HCT116 (cell line): ENCODE measurements around the gene DRGX. TPM values are rescaled to one million over a fixed set of nuclear protein-coding genes. Genes with fewer than 3 reads are reported as not detected.

Experiments
- ATAC-seq: fragments of 200-7000 bp; cut with Tn5 transposase; 2 replicates; pipeline ENCODE4 v1.9.1; 2020; ENCODE audit warnings: mild to moderate bottlenecking, moderate library complexity
- BruUV-seq: library from RNA; stranded (reverse); fragments of 400-500 nt; replicated peaks from 2 replicates; lab custom pipeline; 2021; lab: Mats Ljungman, UMichigan
- CTCF ChIA-PET: fragments of 300-600 bp; sonication (Branson Sonifier 250); formaldehyde crosslinking; loops from one replicate; lab custom pipeline; 2021; ENCODE audit warnings: antibody characterized with exemption; lab: Charles Lee
- POLR2A ChIA-PET: fragments of 300-600, 350-600 bp; sonication (Branson Sonifier 250); formaldehyde crosslinking; loops from one replicate; lab custom pipeline; 2021; ENCODE audit warnings: antibody characterized with exemption; lab: Charles Lee
- RAD21 ChIA-PET, 2 experiments: fragments of 300-600 bp; sonication (Branson Sonifier 250); formaldehyde crosslinking; loops; one replicate each; lab custom pipeline; 2023; ENCODE audit warnings: low total read pairs in 2 of 2; ENCODE audit not compliant: uncharacterized antibody in 2 of 2, unreplicated experiment in 2 of 2, low non-redundant PET in 1 of 2; lab: Charles Lee
- DNase-seq: peaks from one replicate; pipeline ENCODE4 v3.0.0-alpha.2; 2010; ENCODE audit warnings: low read depth, low spot score
- H2AFZ ChIP-seq: fragments of 200-600 bp; shearing (Covaris generic), sonication (generic); 2 replicates; pipeline ENCODE4 v1.6.1; 2017; ENCODE audit warnings: low read depth, mixed run types, mixed read lengths, antibody characterized with exemption, low read length; ENCODE audit not compliant: poor library complexity, severe bottlenecking
- H3K27ac ChIP-seq: 2 replicates; pipeline ENCODE4 v1.5.1; 2012; ENCODE audit warnings: low read depth, low read length
- H3K27me3 ChIP-seq: fragments of 200-600 bp; sonication (generic); 2 replicates; pipeline ENCODE4 v1.6.1; 2016; ENCODE audit warnings: mixed run types, low read length, mixed read lengths; ENCODE audit not compliant: insufficient read depth
- H3K36me3 ChIP-seq, 2 experiments: fragments of 200-500 bp in 1 of 2; fragments of 200-600 bp in 1 of 2; sonication (Bioruptor generic) in 1 of 2; sonication (generic) in 1 of 2; 2 replicates each; pipeline versions ENCODE4 v1.5.1 to v1.6.1; 2014 to 2016; ENCODE audit warnings: low read length in 2 of 2, inconsistent platforms in 1 of 2, mixed read lengths in 1 of 2, mixed run types in 1 of 2; ENCODE audit not compliant: insufficient read depth in 2 of 2, control insufficient read depth in 1 of 2
- H3K4me1 ChIP-seq, 2 experiments: fragments of 200-600 bp in 1 of 2; sonication (generic) in 1 of 2; 2 replicates each; pipeline versions ENCODE4 v1.5.1 to v1.6.1; 2012 to 2017; ENCODE audit warnings: low read length in 2 of 2, inconsistent platforms in 1 of 2, mild to moderate bottlenecking in 1 of 2, mixed read lengths in 1 of 2, mixed run types in 1 of 2, moderate library complexity in 1 of 2; ENCODE audit not compliant: insufficient read depth in 2 of 2, control insufficient read depth in 1 of 2
- H3K4me2 ChIP-seq: fragments of 200-600 bp; sonication (generic); 2 replicates; pipeline ENCODE4 v1.6.1; 2017; ENCODE audit warnings: mixed run types, low read length, mixed read lengths
- H3K4me3 ChIP-seq, 2 experiments: fragments of 200-600 bp in 1 of 2; sonication (generic) in 1 of 2; replicated peaks in 1 of 2; 2 replicates each; pipeline ENCODE4 v1.5.1; 2011 to 2016; ENCODE audit warnings: low read length in 2 of 2, control low read depth in 1 of 2, low read depth in 1 of 2, mild to moderate bottlenecking in 1 of 2, mixed read lengths in 1 of 2, mixed run types in 1 of 2
- H3K79me2 ChIP-seq: fragments of 200-600 bp; sonication (generic); 2 replicates; pipeline ENCODE4 v1.6.1; 2017; ENCODE audit warnings: mild to moderate bottlenecking, mixed run types, low read length, moderate library complexity, mixed read lengths; ENCODE audit not compliant: insufficient read depth
- H3K9ac ChIP-seq: fragments of 200-600 bp; sonication (generic); 2 replicates; pipeline ENCODE4 v1.6.1; 2016; ENCODE audit warnings: low read length, mixed read lengths
- H3K9me2 ChIP-seq: fragments of 200-600 bp; sonication (generic), shearing (Covaris generic); 2 replicates; pipeline ENCODE4 v1.6.1; 2017; ENCODE audit warnings: mixed run types, mild to moderate bottlenecking, moderate library complexity; ENCODE audit not compliant: insufficient read depth
- H3K9me3 ChIP-seq, 2 experiments: fragments of 200-500 bp in 1 of 2; fragments of 200-600 bp in 1 of 2; sonication (Bioruptor generic) in 1 of 2; sonication (generic) in 1 of 2; 2 replicates each; pipeline ENCODE4 v1.6.1; 2014 to 2017; ENCODE audit warnings: low read length in 2 of 2, mixed read lengths in 2 of 2, inconsistent platforms in 1 of 2, low read depth in 1 of 2, mild to moderate bottlenecking in 1 of 2, mixed run types in 1 of 2, moderate library complexity in 1 of 2; ENCODE audit not compliant: control insufficient read depth in 1 of 2, insufficient read depth in 1 of 2
- H4K20me1 ChIP-seq: fragments of 200-600 bp; sonication (generic), shearing (Covaris generic); 2 replicates; pipeline ENCODE4 v1.6.1; 2017; ENCODE audit warnings: mixed run types, mild to moderate bottlenecking, moderate library complexity; ENCODE audit not compliant: insufficient read depth
- CBX3 ChIP-seq: IDR thresholded peaks from 2 replicates; pipeline ENCODE4 v1.6.1; 2012; ENCODE audit warnings: low read depth
- CEBPB ChIP-seq: IDR thresholded peaks from 2 replicates; pipeline ENCODE4 v1.6.1; 2012; ENCODE audit warnings: low read depth
- EGR1 ChIP-seq: IDR thresholded peaks from 2 replicates; pipeline ENCODE4 v1.6.1; 2012; ENCODE audit warnings: low read depth
- ELF1 ChIP-seq: IDR thresholded peaks from 2 replicates; pipeline ENCODE4 v1.6.1; 2012; ENCODE audit warnings: low read depth, borderline replicate concordance
- EZH2 ChIP-seq: fragments of 200-600 bp; sonication (generic); IDR thresholded peaks from 2 replicates; pipeline ENCODE4 v1.6.1; 2017; ENCODE audit warnings: antibody characterized with exemption, mixed run types
- EZH2phosphoT487 ChIP-seq: fragments of 200-600 bp; IDR thresholded peaks from 2 replicates; pipeline ENCODE4 v1.6.1; 2018; ENCODE audit warnings: antibody characterized with exemption, borderline replicate concordance
- FOSL1 ChIP-seq: IDR thresholded peaks from 2 replicates; pipeline ENCODE4 v1.6.1; 2012; ENCODE audit warnings: low read depth
- JUND ChIP-seq: IDR thresholded peaks from 2 replicates; pipeline ENCODE4 v1.6.1; 2012
- POLR2A ChIP-seq: IDR thresholded peaks from 2 replicates; pipeline ENCODE4 v1.7.0; 2011; ENCODE audit warnings: borderline replicate concordance; ENCODE audit not compliant: insufficient read depth, insufficient read length; ENCODE audit errors: extremely low read depth
- POLR2AphosphoS5 ChIP-seq: IDR thresholded peaks from 2 replicates; pipeline ENCODE4 v1.6.1; 2011; ENCODE audit warnings: mild to moderate bottlenecking, low read depth, low read length, moderate library complexity
- RAD21 ChIP-seq: IDR thresholded peaks from 2 replicates; pipeline ENCODE4 v1.6.1; 2012; ENCODE audit warnings: low read depth, mild to moderate bottlenecking
- SP1 ChIP-seq: IDR thresholded peaks from 2 replicates; pipeline ENCODE4 v1.6.1; 2012; ENCODE audit warnings: low read depth
- TCF7L2 ChIP-seq: IDR thresholded peaks from 2 replicates; pipeline ENCODE4 v1.7.0; 2011; ENCODE audit warnings: borderline replicate concordance, inconsistent platforms; ENCODE audit not compliant: insufficient read depth, insufficient read length; ENCODE audit errors: extremely low read depth
- YY1 ChIP-seq: IDR thresholded peaks from 2 replicates; pipeline ENCODE4 v1.6.1; 2011; ENCODE audit warnings: low read length, low read depth, moderate library complexity, mild to moderate bottlenecking; ENCODE audit not compliant: insufficient replicate concordance; ENCODE audit errors: extremely low read depth
- ZFX ChIP-seq: fragments of 450-650 bp; IDR thresholded peaks from 2 replicates; pipeline ENCODE4 v1.6.1; 2017
- ZNF274 ChIP-seq: fragments of 200-500 bp; sonication (Bioruptor generic); IDR thresholded peaks from 2 replicates; pipeline ENCODE4 v1.6.1; 2014; ENCODE audit warnings: mild to moderate bottlenecking, low read depth, low read length, inconsistent platforms
- intact Hi-C: fragments of 100-400 bp; cut with micrococcal nuclease; formaldehyde crosslinking; loops from 2 replicates; pipeline ENCODE4 v1.10.0; 2022
- total RNA-seq: library from RNA; stranded (reverse); gene quantifications from one replicate; pipeline ENCODE4 v1.2.1, GENCODE V29; 2021; ENCODE audit not compliant: unreplicated experiment
- TF ChIP-seq, protein P1 (sequence below): IDR thresholded peaks from 2 replicates; pipeline ENCODE4 v1.6.1; 2012
- TF ChIP-seq, protein P2 (sequence below), 3 experiments: fragments of 200-600 bp in 1 of 3; sonication (generic) in 1 of 3; IDR thresholded peaks in 2 of 3; conservative IDR thresholded peaks in 1 of 3; 2 replicates each; pipeline ENCODE4 v1.5.1; 2012 to 2017; ENCODE audit warnings: low read depth in 2 of 3, low read length in 2 of 3, antibody characterized with exemption in 1 of 3, borderline replicate concordance in 1 of 3, control low read depth in 1 of 3, mild to moderate bottlenecking in 1 of 3, mixed read lengths in 1 of 3, mixed run types in 1 of 3, moderate library complexity in 1 of 3; ENCODE audit not compliant: insufficient read depth in 1 of 3
- TF ChIP-seq, protein P3 (sequence below): IDR thresholded peaks from 2 replicates; pipeline ENCODE4 v1.6.1; 2012; ENCODE audit warnings: low read depth
- TF ChIP-seq, protein P4 (sequence below): IDR thresholded peaks from 2 replicates; pipeline ENCODE4 v1.6.1; 2012

Gene DRGX
- total RNA-seq, 1 experiment from 2014 or later: not detected

DNA sequence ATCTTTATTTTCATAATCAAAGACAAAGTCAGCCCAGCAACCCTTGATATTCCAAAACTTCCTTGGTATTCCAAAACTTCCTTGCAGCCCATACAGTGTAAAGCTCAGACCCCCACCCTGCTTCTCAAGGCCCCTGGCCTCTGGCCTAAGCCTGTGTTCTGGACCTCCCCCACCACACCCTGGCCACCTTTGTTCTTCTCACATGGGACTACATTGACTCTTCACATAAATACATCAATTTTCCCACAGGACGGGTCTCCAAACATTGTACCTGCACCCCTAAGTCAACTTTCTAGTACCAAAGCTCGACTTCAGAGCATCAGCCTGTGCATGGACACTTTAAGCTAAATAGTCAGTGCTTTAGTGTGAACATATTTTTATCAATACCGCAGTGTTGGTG, 40.7 kb downstream of the DRGX start (continued):
- TF ChIP-seq ELF1: no peak
- no peak for TF ChIP-seq POLR2AphosphoS5

DNA sequence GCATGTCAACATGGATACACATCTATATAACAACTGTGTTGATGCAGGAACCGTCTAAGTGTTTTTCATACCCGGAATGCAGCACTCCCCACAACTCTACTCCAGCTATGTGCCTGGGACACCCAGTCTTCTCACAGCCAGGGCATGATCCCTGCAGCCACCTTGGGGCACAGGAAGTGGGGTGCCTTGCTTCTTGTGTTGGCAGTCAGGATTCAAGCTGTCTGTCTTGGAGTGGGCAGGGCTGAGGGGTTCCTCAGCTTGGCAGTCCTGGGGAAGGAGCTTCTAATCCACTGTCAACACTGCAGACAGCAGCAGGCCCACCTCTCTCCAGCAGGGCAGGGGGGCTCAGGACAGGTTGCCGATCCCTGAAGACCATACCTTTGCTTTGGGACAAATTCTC, 41.3 kb downstream of the DRGX start:
- CTCF ChIA-PET: interaction anchor here (1.2 kb wide), 1 partner anchor 53 kb away, joined by 3 read pairs; no protein-coding TSS in a partner anchor
- no peaks in the 10 kb centered on the region; the same call in 1 of the 2 replicates for H3K27me3 ChIP-seq
- no peak for DNase-seq
- H3K79me2 ChIP-seq: no peaks in the 10 kb centered on the region
- no peak overlapping the region for H3K4me2 ChIP-seq
- no peak overlapping the region for H2AFZ ChIP-seq
- H3K9ac ChIP-seq: no peak overlapping the region
- H3K4me1 ChIP-seq: no peaks in the 10 kb centered on the region
- BruUV-seq: no TSS peak
- H4K20me1 ChIP-seq: no peaks in the 10 kb centered on the region
- no peaks in the 10 kb centered on the region for H3K9me2 ChIP-seq
- H3K9me3 ChIP-seq: no peaks in the 10 kb centered on the region; a peak in 1 of 4 replicates
- no peaks in the 10 kb centered on the region for H3K36me3 ChIP-seq
- ATAC-seq: no peak
- RAD21 ChIA-PET: no interaction called here
- POLR2A ChIA-PET: no interaction called here
- no peak overlapping the region for H3K4me3 ChIP-seq
- H3K27ac ChIP-seq: no peak overlapping the region
- intact Hi-C loops: no loop called here
- TF ChIP-seq, protein P1, sequence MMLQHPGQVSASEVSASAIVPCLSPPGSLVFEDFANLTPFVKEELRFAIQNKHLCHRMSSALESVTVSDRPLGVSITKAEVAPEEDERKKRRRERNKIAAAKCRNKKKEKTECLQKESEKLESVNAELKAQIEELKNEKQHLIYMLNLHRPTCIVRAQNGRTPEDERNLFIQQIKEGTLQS: no peak
- no peak for TF ChIP-seq JUND
- no peak for TF ChIP-seq SP1
- TF ChIP-seq, protein P2, sequence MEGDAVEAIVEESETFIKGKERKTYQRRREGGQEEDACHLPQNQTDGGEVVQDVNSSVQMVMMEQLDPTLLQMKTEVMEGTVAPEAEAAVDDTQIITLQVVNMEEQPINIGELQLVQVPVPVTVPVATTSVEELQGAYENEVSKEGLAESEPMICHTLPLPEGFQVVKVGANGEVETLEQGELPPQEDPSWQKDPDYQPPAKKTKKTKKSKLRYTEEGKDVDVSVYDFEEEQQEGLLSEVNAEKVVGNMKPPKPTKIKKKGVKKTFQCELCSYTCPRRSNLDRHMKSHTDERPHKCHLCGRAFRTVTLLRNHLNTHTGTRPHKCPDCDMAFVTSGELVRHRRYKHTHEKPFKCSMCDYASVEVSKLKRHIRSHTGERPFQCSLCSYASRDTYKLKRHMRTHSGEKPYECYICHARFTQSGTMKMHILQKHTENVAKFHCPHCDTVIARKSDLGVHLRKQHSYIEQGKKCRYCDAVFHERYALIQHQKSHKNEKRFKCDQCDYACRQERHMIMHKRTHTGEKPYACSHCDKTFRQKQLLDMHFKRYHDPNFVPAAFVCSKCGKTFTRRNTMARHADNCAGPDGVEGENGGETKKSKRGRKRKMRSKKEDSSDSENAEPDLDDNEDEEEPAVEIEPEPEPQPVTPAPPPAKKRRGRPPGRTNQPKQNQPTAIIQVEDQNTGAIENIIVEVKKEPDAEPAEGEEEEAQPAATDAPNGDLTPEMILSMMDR (IDR thresholded peaks at IDR 0.05 in 2 of 3, conservative IDR thresholded peaks at IDR 0.05 in 1 of 3; ENCODE audit: borderline replicate concordance in 1 of 3, insufficient read depth in 1 of 3, low read depth in 2 of 3, low read length in 2 of 3): no peak
- TF ChIP-seq ZNF274: no peak
- no peak for TF ChIP-seq POLR2A
- TF ChIP-seq FOSL1: no peak
- TF ChIP-seq, protein P3, sequence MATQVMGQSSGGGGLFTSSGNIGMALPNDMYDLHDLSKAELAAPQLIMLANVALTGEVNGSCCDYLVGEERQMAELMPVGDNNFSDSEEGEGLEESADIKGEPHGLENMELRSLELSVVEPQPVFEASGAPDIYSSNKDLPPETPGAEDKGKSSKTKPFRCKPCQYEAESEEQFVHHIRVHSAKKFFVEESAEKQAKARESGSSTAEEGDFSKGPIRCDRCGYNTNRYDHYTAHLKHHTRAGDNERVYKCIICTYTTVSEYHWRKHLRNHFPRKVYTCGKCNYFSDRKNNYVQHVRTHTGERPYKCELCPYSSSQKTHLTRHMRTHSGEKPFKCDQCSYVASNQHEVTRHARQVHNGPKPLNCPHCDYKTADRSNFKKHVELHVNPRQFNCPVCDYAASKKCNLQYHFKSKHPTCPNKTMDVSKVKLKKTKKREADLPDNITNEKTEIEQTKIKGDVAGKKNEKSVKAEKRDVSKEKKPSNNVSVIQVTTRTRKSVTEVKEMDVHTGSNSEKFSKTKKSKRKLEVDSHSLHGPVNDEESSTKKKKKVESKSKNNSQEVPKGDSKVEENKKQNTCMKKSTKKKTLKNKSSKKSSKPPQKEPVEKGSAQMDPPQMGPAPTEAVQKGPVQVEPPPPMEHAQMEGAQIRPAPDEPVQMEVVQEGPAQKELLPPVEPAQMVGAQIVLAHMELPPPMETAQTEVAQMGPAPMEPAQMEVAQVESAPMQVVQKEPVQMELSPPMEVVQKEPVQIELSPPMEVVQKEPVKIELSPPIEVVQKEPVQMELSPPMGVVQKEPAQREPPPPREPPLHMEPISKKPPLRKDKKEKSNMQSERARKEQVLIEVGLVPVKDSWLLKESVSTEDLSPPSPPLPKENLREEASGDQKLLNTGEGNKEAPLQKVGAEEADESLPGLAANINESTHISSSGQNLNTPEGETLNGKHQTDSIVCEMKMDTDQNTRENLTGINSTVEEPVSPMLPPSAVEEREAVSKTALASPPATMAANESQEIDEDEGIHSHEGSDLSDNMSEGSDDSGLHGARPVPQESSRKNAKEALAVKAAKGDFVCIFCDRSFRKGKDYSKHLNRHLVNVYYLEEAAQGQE: no peak
- TF ChIP-seq EGR1: no peak
- TF ChIP-seq, protein P4, sequence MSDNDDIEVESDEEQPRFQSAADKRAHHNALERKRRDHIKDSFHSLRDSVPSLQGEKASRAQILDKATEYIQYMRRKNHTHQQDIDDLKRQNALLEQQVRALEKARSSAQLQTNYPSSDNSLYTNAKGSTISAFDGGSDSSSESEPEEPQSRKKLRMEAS: no peak
- no peak for TF ChIP-seq YY1
- no peak for TF ChIP-seq ZFX
- no peak for TF ChIP-seq TCF7L2
- no peak for TF ChIP-seq EZH2phosphoT487
- TF ChIP-seq EZH2: no peak
- TF ChIP-seq CEBPB: no peak
- no peak for TF ChIP-seq RAD21
- TF ChIP-seq CBX3: no peak
